ENCODE data around the gene PCP4L1.

The PCP4L1 gene

GRCh38 chr1:161299347-161299746 lies 40.8 kb downstream of the PCP4L1 start:
- TF ChIP-seq EZH2 (IDR thresholded peaks at IDR 0.05; ENCODE audit: borderline replicate concordance, low read depth, low read length, severe bottlenecking) (no peak), CTCF (IDR thresholded peaks at IDR 0.05; ENCODE audit: borderline replicate concordance, extremely low read depth, low read length, poor library complexity, severe bottlenecking) (no peak)
- DNase-seq (no peak), ATAC-seq (ENCODE audit: insufficient read depth, low read depth) (no peak)
- Histone ChIP-seq H3K9me3 (ENCODE audit: insufficient read depth, low read length, severe bottlenecking) (no peaks in the 10 kb centered on the region), H2AFZ (ENCODE audit: low read depth, low read length) (no peak overlapping the region), H3K36me3 (ENCODE audit: insufficient read depth, low read length) (no peaks in the 10 kb centered on the region), H3K27ac (ENCODE audit: low read length) (no peak overlapping the region), H3K27me3 (ENCODE audit: insufficient read depth, low read length, poor library complexity) (no peaks in the 10 kb centered on the region), H3K79me2 (ENCODE audit: insufficient read depth, low read length) (no peaks in the 10 kb centered on the region), H3K4me1 (ENCODE audit: insufficient read depth, low read length) (no peaks in the 10 kb centered on the region), H3K4me3 (ENCODE audit: low read depth in 1 of 2, low read length in 2 of 2) (no peak overlapping the region), H3K4me2 (ENCODE audit: insufficient read depth, low read length) (no peak overlapping the region), H3K9ac (ENCODE audit: low read depth, low read length) (no peak overlapping the region), H4K20me1 (ENCODE audit: insufficient read depth, low read length) (no peaks in the 10 kb centered on the region)

- Histone ChIP-seq H3K9ac (ENCODE audit: low read depth, low read length) (no peak overlapping the region), H3K9me3 (ENCODE audit: insufficient read depth, low read length, severe bottlenecking) (no peaks in the 10 kb centered on the region), H2AFZ (ENCODE audit: low read depth, low read length) (no peak overlapping the region), H4K20me1 (ENCODE audit: insufficient read depth, low read length) (no peaks in the 10 kb centered on the region), H3K79me2 (ENCODE audit: insufficient read depth, low read length) (no peaks in the 10 kb centered on the region), H3K27me3 (ENCODE audit: insufficient read depth, low read length, poor library complexity) (no peaks in the 10 kb centered on the region), H3K36me3 (ENCODE audit: insufficient read depth, low read length) (no peaks in the 10 kb centered on the region), H3K4me1 (ENCODE audit: insufficient read depth, low read length) (no peaks in the 10 kb centered on the region), H3K27ac (ENCODE audit: low read length) (no peak overlapping the region), H3K4me3 (ENCODE audit: low read depth in 1 of 2, low read length in 2 of 2) (no peak overlapping the region), H3K4me2 (ENCODE audit: insufficient read depth, low read length) (no peak overlapping the region)
- TF ChIP-seq CTCF (IDR thresholded peaks at IDR 0.05; ENCODE audit: borderline replicate concordance, extremely low read depth, low read length, poor library complexity, severe bottlenecking) (no peak), EZH2 (IDR thresholded peaks at IDR 0.05; ENCODE audit: borderline replicate concordance, low read depth, low read length, severe bottlenecking) (no peak)
- ATAC-seq (ENCODE audit: insufficient read depth, low read depth), result no peak
- DNase-seq, result no peak
These were observed 41.9 kb downstream of the PCP4L1 start for GRCh38 chr1:161300478-161300877.

DNA sequence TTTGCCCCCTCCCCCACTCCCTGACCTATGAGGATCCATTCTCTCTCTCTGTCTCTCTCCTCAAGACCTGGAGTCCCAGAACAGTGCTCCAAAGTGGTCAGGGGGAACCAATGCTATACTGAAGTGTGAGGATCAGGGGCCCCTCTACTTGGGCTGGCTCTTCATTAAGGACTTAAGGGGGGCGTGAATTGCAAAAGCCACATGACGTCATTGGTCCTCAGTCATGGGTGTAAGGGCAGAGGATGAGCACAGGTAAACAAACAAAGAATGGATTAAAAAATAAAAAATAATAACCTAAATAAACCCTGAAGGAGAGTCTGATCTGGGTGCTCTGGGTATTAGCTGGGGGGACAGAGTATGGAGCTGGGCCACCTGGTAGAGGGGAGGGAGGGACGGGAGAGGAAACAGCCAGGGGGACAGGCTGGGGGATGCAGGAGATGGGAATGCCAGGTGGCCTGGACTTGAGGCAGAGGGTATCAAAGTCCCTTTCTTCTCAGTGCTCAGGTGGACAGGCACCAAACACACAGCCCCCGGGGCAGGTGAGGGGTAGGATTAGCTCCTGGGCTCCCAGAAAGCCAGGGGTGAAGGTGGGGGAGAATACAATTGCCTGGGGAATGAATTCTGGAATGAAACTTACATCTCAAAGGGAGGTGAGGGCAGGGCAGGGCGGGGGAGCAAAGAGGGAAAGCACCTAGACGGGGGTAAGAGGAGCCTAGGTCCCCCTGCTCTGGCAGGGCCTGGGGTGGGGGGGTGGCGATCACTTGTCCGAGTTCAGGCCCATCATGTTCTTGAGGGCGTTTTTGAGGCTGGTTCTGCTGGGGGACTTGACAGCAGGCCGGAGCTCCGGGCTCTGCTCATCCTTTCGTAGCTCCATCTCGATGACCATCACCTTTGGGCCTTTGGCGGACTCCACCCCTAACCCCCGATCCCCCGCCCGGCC lies 46.7 kb downstream of the PCP4L1 start:
- ATAC-seq (ENCODE audit: insufficient read depth, low read depth) (no peak), DNase-seq (no peak)
- TF ChIP-seq CTCF (IDR thresholded peaks at IDR 0.05; ENCODE audit: borderline replicate concordance, extremely low read depth, low read length, poor library complexity, severe bottlenecking) (no peak), EZH2 (IDR thresholded peaks at IDR 0.05; ENCODE audit: borderline replicate concordance, low read depth, low read length, severe bottlenecking) (no peak)
- no peak overlapping the region for H3K9ac ChIP-seq (ENCODE audit: low read depth, low read length)
- H2AFZ ChIP-seq (ENCODE audit: low read depth, low read length), result no peak overlapping the region
- H3K4me3 ChIP-seq (ENCODE audit: low read depth in 1 of 2, low read length in 2 of 2), result no peak overlapping the region
- no peaks in the 10 kb centered on the region for H4K20me1 ChIP-seq (ENCODE audit: insufficient read depth, low read length)
- H3K79me2 ChIP-seq (ENCODE audit: insufficient read depth, low read length), result no peaks in the 10 kb centered on the region
- H3K27ac ChIP-seq (ENCODE audit: low read length), result no peak overlapping the region
- H3K9me3 ChIP-seq (ENCODE audit: insufficient read depth, low read length, severe bottlenecking), result no peaks in the 10 kb centered on the region
- H3K27me3 ChIP-seq (ENCODE audit: insufficient read depth, low read length, poor library complexity), result no peaks in the 10 kb centered on the region
- H3K4me1 ChIP-seq (ENCODE audit: insufficient read depth, low read length), result peaks cover 25% of the 10 kb centered on the region
- H3K4me2 ChIP-seq (ENCODE audit: insufficient read depth, low read length), result no peak overlapping the region
- H3K36me3 ChIP-seq (ENCODE audit: insufficient read depth, low read length), result no peaks in the 10 kb centered on the region
